H1 (cell line): ENCODE results near the gene DBNDD2. TPM values are rescaled to one million over a fixed set of nuclear protein-coding genes. Genes with fewer than 3 reads are reported as not detected.
A peak's percentile ranks its signal among the peaks of the same experiment; 100 is the strongest.

Experiments used
- CTCF ChIA-PET: fragments of 300-600 bp; sonication (Branson Sonifier 250); formaldehyde crosslinking; loops from one replicate; lab custom pipeline; 2021; ENCODE audit not compliant: partially characterized antibody; lab: Charles Lee
- POLR2A ChIA-PET: fragments of 300-600 bp; sonication (Branson Sonifier 250); formaldehyde crosslinking; loops from one replicate; lab custom pipeline; 2021; ENCODE audit warnings: inconsistent platforms; ENCODE audit not compliant: partially characterized antibody; lab: Charles Lee
- DNase-seq, 2 experiments: peaks; one replicate each; pipeline versions ENCODE4 v3.0.0 to v3.0.0-alpha.2; 2010 to 2022; ENCODE audit warnings: low spot score in 2 of 2, low read depth in 1 of 2, mixed read lengths in 1 of 2
- FAIRE-seq: peaks from 2 replicates; lab custom pipeline; 2011; peaks lifted over from hg19 to GRCh38; lab: Jason Lieb, UNC
- H2AFZ ChIP-seq: 2 replicates; pipeline ENCODE4 v1.8.1; 2012; ENCODE audit warnings: low read length, inconsistent platforms
- H2AK5ac ChIP-seq: 2 replicates; pipeline ENCODE4 v1.6.1; 2013; ENCODE audit warnings: low read depth, low read length
- H2BK120ac ChIP-seq: replicated peaks from 2 replicates; pipeline ENCODE3; 2013; ENCODE audit warnings: low read depth, low read length, inconsistent platforms
- H2BK12ac ChIP-seq: 2 replicates; pipeline ENCODE4 v1.6.1; 2013; ENCODE audit warnings: low read depth, low read length
- H2BK15ac ChIP-seq: 2 replicates; pipeline ENCODE4 v1.6.1; 2013; ENCODE audit warnings: low read length
- H2BK20ac ChIP-seq: 2 replicates; pipeline ENCODE4 v1.6.1; 2013; ENCODE audit warnings: low read length
- H2BK5ac ChIP-seq: 2 replicates; pipeline ENCODE4 v1.6.1; 2013; ENCODE audit warnings: low read depth, low read length
- H3K14ac ChIP-seq: 2 replicates; pipeline ENCODE4 v1.6.1; 2013; ENCODE audit warnings: inconsistent platforms; ENCODE audit not compliant: insufficient read length
- H3K18ac ChIP-seq: 2 replicates; pipeline ENCODE4 v1.6.1; 2013; ENCODE audit warnings: low read length; ENCODE audit errors: extremely low read depth
- H3K23ac ChIP-seq: 2 replicates; pipeline ENCODE4 v1.6.1; 2013; ENCODE audit warnings: inconsistent platforms; ENCODE audit not compliant: insufficient read length
- H3K23me2 ChIP-seq: 2 replicates; pipeline ENCODE4 v1.6.1; 2013; ENCODE audit warnings: low read depth, low read length
- H3K27ac ChIP-seq: 2 replicates; pipeline ENCODE4 v1.6.1; 2011; ENCODE audit warnings: low read depth, low read length, inconsistent platforms
- H3K27me3 ChIP-seq, 4 experiments: replicated peaks in 1 of 4; 1 replicate in 1 of 4; 2 replicates in 3 of 4; pipeline versions ENCODE4 v1.6.1 to v1.8.1; 2011 to 2013; ENCODE audit warnings: low read length in 3 of 4, mild to moderate bottlenecking in 3 of 4, inconsistent platforms in 2 of 4, mixed read lengths in 2 of 4, moderate library complexity in 1 of 4; ENCODE audit not compliant: control insufficient read depth in 3 of 4, insufficient read depth in 3 of 4; ENCODE audit errors: extremely low read depth in 1 of 4
- H3K36me3 ChIP-seq, 4 experiments: 2 replicates each; pipeline versions ENCODE4 v1.6.1 to v1.8.1; 2011 to 2013; ENCODE audit warnings: mild to moderate bottlenecking in 4 of 4, low read length in 3 of 4, moderate library complexity in 2 of 4, control low read depth in 1 of 4, inconsistent platforms in 1 of 4; ENCODE audit not compliant: insufficient read depth in 4 of 4, control insufficient read depth in 2 of 4
- H3K4ac ChIP-seq: replicated peaks from 2 replicates; pipeline ENCODE3; 2013; ENCODE audit warnings: low read length, low read depth, mixed read lengths, inconsistent platforms; ENCODE audit not compliant: insufficient read length
- H3K4me1 ChIP-seq, 4 experiments: replicated peaks in 1 of 4; 1 replicate in 1 of 4; 2 replicates in 3 of 4; pipeline versions ENCODE4 v1.6.1 to v1.8.1; 2011 to 2013; ENCODE audit warnings: low read length in 3 of 4, inconsistent platforms in 2 of 4, mixed read lengths in 1 of 4; ENCODE audit not compliant: insufficient read depth in 4 of 4, control insufficient read depth in 3 of 4
- H3K4me2 ChIP-seq, 2 experiments: 2 replicates each; pipeline versions ENCODE4 v1.6.1 to v1.8.1; 2011 to 2013; ENCODE audit warnings: low read depth in 2 of 2, low read length in 2 of 2, control low read depth in 1 of 2, inconsistent platforms in 1 of 2, mild to moderate bottlenecking in 1 of 2; ENCODE audit not compliant: insufficient read depth in 1 of 2
- H3K4me3 ChIP-seq, 4 experiments: fragments of 200-600, 300-600 bp in 1 of 4; sonication (generic), shearing (Covaris generic), sonication (Bioruptor Twin) in 1 of 4; 2 replicates each; pipeline versions ENCODE4 v1.5.1 to v1.8.1; 2011 to 2016; ENCODE audit warnings: low read length in 4 of 4, low read depth in 3 of 4, control low read depth in 2 of 4, inconsistent platforms in 2 of 4, mild to moderate bottlenecking in 2 of 4, mixed read lengths in 1 of 4, moderate library complexity in 1 of 4; ENCODE audit not compliant: insufficient read depth in 2 of 4; ENCODE audit errors: extremely low read depth in 1 of 4
- H3K56ac ChIP-seq: replicated peaks from 2 replicates; pipeline ENCODE3; 2013; ENCODE audit warnings: low read depth, mild to moderate bottlenecking, mixed read lengths, low read length, inconsistent platforms; ENCODE audit not compliant: insufficient read length
- H3K79me1 ChIP-seq: 2 replicates; pipeline ENCODE4 v1.6.1; 2013; ENCODE audit warnings: low read depth, low read length, control low read depth
- H3K79me2 ChIP-seq, 2 experiments: 2 replicates each; pipeline versions ENCODE4 v1.6.1 to v1.8.1; 2012 to 2013; ENCODE audit warnings: low read length in 2 of 2, mild to moderate bottlenecking in 2 of 2, inconsistent platforms in 1 of 2; ENCODE audit not compliant: insufficient read depth in 2 of 2, control insufficient read depth in 1 of 2
- H3K9ac ChIP-seq, 4 experiments: replicated peaks in 1 of 4; 1 replicate in 1 of 4; 2 replicates in 3 of 4; pipeline versions ENCODE4 v1.6.1 to v1.8.1; 2011 to 2013; ENCODE audit warnings: low read depth in 3 of 4, low read length in 3 of 4, control low read depth in 2 of 4, mild to moderate bottlenecking in 2 of 4, moderate library complexity in 2 of 4, inconsistent platforms in 1 of 4; ENCODE audit errors: extremely low read depth in 1 of 4
- H3K9me3 ChIP-seq, 2 experiments: 2 replicates each; pipeline versions ENCODE4 v1.6.1 to v1.8.1; 2012 to 2013; ENCODE audit warnings: mild to moderate bottlenecking in 2 of 2, moderate library complexity in 2 of 2, control low read depth in 1 of 2, inconsistent platforms in 1 of 2, low read depth in 1 of 2, low read length in 1 of 2, mixed read lengths in 1 of 2; ENCODE audit not compliant: insufficient read depth in 2 of 2
- H4K20me1 ChIP-seq, 2 experiments: replicated peaks in 1 of 2; 2 replicates each; pipeline versions ENCODE3 to v1.8.1; 2011 to 2013; ENCODE audit warnings: inconsistent platforms in 2 of 2, low read length in 2 of 2, mild to moderate bottlenecking in 1 of 2; ENCODE audit not compliant: insufficient read depth in 2 of 2, control insufficient read depth in 1 of 2
- H4K5ac ChIP-seq: 2 replicates; pipeline ENCODE4 v1.6.1; 2013; ENCODE audit warnings: low read length, low read depth, mixed read lengths, inconsistent platforms; ENCODE audit not compliant: insufficient read length
- H4K8ac ChIP-seq: 2 replicates; pipeline ENCODE4 v1.8.0; 2013; ENCODE audit warnings: mild to moderate bottlenecking, moderate library complexity, low read length, inconsistent platforms; ENCODE audit not compliant: insufficient read depth; ENCODE audit errors: extremely low read depth
- H4K91ac ChIP-seq: replicated peaks from 2 replicates; pipeline ENCODE3; 2013; ENCODE audit warnings: low read length, mixed read lengths, inconsistent platforms; ENCODE audit not compliant: insufficient read length
- CBX8 ChIP-seq: fragments of 300-800, 300-1000 bp; sonication (generic); IDR thresholded peaks from 2 replicates; pipeline ENCODE4 v1.7.1; 2016; ENCODE audit warnings: low read depth, low read length, borderline replicate concordance
- CEBPB ChIP-seq: IDR thresholded peaks from 2 replicates; pipeline ENCODE4 v1.6.1; 2012; ENCODE audit warnings: low read depth, low read length
- EGR1 ChIP-seq: IDR thresholded peaks from 2 replicates; pipeline ENCODE4 v1.6.1; 2011; ENCODE audit warnings: low read depth, low read length, borderline replicate concordance
- NRF1 ChIP-seq: IDR thresholded peaks from 2 replicates; pipeline ENCODE4 v1.6.1; 2011; ENCODE audit warnings: mild to moderate bottlenecking, low read depth, low read length, improper control_type of control experiment
- POLR2AphosphoS5 ChIP-seq: IDR thresholded peaks from 2 replicates; pipeline ENCODE4 v1.6.1; 2011; ENCODE audit warnings: low read depth, low read length
- RAD21 ChIP-seq, 2 experiments: IDR thresholded peaks in 1 of 2; conservative IDR thresholded peaks in 1 of 2; 2 replicates each; pipeline ENCODE4 v1.6.1; 2011; ENCODE audit warnings: low read depth in 2 of 2, low read length in 2 of 2, improper control_type of control experiment in 1 of 2, inconsistent platforms in 1 of 2, mild to moderate bottlenecking in 1 of 2, moderate library complexity in 1 of 2
- TAF1 ChIP-seq: IDR thresholded peaks from 2 replicates; pipeline ENCODE4 v1.6.1; 2011; ENCODE audit warnings: mild to moderate bottlenecking, low read depth, low read length
- WGBS, 2 experiments: shearing (Covaris generic) in 1 of 2; methylation state at CpG; one replicate each; pipeline versions ENCODE4 v1.1.6 to v1.1.7; 2013 to 2015; ENCODE audit warnings: low lambda C conversion rate in 2 of 2, mixed read lengths in 2 of 2, inconsistent platforms in 1 of 2, low coverage in 1 of 2, missing lambda C conversion rate in 1 of 2; ENCODE audit not compliant: insufficient replicate concordance in 2 of 2, insufficient coverage in 1 of 2, insufficient read length in 1 of 2; ENCODE audit errors: extremely low coverage in 1 of 2, missing lambda C conversion rate in 1 of 2; 5-methylcytosine and 5-hydroxymethylcytosine counted together
- polyA plus RNA-seq, 7 experiments: library from polyadenylated mRNA; depleted of rRNA in 3 of 7; stranded (reverse) in 5 of 7; unstranded in 2 of 7; fragments of >200 nt in 5 of 7; fragments of 200-250 nt in 2 of 7; gene quantifications; 1 replicate in 5 of 7; 2 replicates in 1 of 7; 4 replicates in 1 of 7; pipeline versions ENCODE4 v1.2.1 to v1.2.3, GENCODE V29; 2011 to 2013; ENCODE audit warnings: missing spikeins in 2 of 7, mixed read lengths in 2 of 7
- total RNA-seq: library from RNA; stranded (reverse); fragmentation: NEBNext Ultra II Directional; extraction: Animal tissue kit (Norgen Biotek cat#: 25700); gene quantifications from 2 replicates; pipeline ENCODE4 v1.2.1, GENCODE V29; 2021
- TF ChIP-seq, protein P1 (sequence below), 3 experiments: IDR thresholded peaks; 1 replicate in 2 of 3; 2 replicates in 1 of 3; pipeline versions ENCODE4 v1.5.1 to v1.6.1; 2011; ENCODE audit warnings: low read length in 3 of 3, mild to moderate bottlenecking in 3 of 3, inconsistent platforms in 2 of 3, low read depth in 1 of 3, moderate library complexity in 1 of 3; ENCODE audit not compliant: insufficient read depth in 1 of 3; ENCODE audit errors: control extremely low read depth in 1 of 3
- TF ChIP-seq, protein P2 (sequence below): IDR thresholded peaks from 2 replicates; pipeline ENCODE4 v1.6.1; 2012; ENCODE audit warnings: inconsistent platforms

DBNDD2 gene
- total and polyA plus RNA-seq, 2 of the 8 experiments (the other 6 are each of a cell fraction or from before 2014, with no cell fraction given): 55.8 to 96.3 TPM

DNA sequence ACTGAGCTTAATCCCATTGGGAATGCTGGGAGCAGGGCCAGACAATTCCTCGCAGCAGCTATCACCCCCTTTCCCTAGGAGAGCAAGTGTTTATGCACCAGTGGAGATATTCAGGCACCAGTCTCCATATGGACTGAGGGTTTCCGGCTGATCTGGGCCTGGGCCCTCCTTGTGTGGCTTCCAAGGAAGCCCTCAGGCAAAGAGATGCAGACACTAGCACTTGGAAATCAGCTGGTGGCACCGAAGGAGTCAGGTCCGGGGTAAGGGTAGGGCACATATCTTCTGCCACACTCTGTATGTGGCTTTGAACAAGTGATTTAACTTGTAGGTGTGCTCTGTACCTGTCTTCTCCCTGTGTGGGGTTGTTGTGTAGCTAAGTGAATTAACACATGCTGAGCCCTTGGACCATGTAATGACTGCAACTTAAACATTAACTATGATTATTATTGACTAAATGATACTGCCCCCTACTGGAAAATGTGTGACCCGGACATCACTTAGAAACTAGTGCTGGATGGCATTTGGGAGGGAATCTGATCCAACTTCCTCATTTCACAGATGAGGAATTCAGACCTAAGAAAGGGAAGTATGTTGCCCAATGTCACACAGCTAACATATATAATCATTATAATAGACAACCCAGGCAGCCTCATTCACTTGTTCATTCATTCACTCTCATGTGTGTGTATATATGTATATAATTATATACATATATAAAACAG is 42.2 kb downstream of the DBNDD2 start:
- H3K14ac ChIP-seq: no peak overlapping the region
- H4K8ac ChIP-seq: no peak overlapping the region
- H3K79me2 ChIP-seq: no peaks in the 10 kb centered on the region
- no peak overlapping the region for H3K56ac ChIP-seq
- no peak overlapping the region for H3K4me2 ChIP-seq
- CTCF ChIA-PET: interaction anchor here (0.6 to 16.4 kb wide), 50 partner anchors 12 to 637 kb away, joined by 3 to 317 read pairs (median 4); partner anchors contain the start of genes MATN4, RBPJL, SYS1 and WFDC2
- FAIRE-seq (no peak), DNase-seq (no peak)
- H2BK20ac ChIP-seq: no peak overlapping the region
- no peak overlapping the region for H3K9ac ChIP-seq
- H3K18ac ChIP-seq: no peak overlapping the region
- no peak overlapping the region for H3K27ac ChIP-seq
- H3K79me1 ChIP-seq: no peaks in the 10 kb centered on the region
- H3K4ac ChIP-seq: no peak overlapping the region
- no peak overlapping the region for H2BK5ac ChIP-seq
- no peak overlapping the region for H2BK12ac ChIP-seq
- no peak overlapping the region for H2AK5ac ChIP-seq
- 68% methylated on average over 5 of the region's 5 CpGs; no CpG with 5 or more reads in 1 of the 2 experiments for WGBS, 2 experiments
- no peaks in the 10 kb centered on the region for H3K36me3 ChIP-seq
- no peak overlapping the region for H2BK120ac ChIP-seq
- H3K27me3 ChIP-seq: no peaks in the 10 kb centered on the region
- no peak overlapping the region for H3K23ac ChIP-seq
- H4K5ac ChIP-seq: no peak overlapping the region
- no peak overlapping the region for H3K4me3 ChIP-seq
- H3K23me2 ChIP-seq: no peaks in the 10 kb centered on the region
- TF ChIP-seq, protein P1, sequence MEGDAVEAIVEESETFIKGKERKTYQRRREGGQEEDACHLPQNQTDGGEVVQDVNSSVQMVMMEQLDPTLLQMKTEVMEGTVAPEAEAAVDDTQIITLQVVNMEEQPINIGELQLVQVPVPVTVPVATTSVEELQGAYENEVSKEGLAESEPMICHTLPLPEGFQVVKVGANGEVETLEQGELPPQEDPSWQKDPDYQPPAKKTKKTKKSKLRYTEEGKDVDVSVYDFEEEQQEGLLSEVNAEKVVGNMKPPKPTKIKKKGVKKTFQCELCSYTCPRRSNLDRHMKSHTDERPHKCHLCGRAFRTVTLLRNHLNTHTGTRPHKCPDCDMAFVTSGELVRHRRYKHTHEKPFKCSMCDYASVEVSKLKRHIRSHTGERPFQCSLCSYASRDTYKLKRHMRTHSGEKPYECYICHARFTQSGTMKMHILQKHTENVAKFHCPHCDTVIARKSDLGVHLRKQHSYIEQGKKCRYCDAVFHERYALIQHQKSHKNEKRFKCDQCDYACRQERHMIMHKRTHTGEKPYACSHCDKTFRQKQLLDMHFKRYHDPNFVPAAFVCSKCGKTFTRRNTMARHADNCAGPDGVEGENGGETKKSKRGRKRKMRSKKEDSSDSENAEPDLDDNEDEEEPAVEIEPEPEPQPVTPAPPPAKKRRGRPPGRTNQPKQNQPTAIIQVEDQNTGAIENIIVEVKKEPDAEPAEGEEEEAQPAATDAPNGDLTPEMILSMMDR (IDR thresholded peaks at IDR 0.05; ENCODE audit: control extremely low read depth in 1 of 3, insufficient read depth in 1 of 3, low read depth in 1 of 3, low read length in 3 of 3): peak in 2 of 3 experiments; percentile 56 to 73; a peak in 3 of 4 replicates
- TF ChIP-seq, protein P2, sequence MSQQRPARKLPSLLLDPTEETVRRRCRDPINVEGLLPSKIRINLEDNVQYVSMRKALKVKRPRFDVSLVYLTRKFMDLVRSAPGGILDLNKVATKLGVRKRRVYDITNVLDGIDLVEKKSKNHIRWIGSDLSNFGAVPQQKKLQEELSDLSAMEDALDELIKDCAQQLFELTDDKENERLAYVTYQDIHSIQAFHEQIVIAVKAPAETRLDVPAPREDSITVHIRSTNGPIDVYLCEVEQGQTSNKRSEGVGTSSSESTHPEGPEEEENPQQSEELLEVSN: 0 out of 2 replicates have a peak, but pooled peaks have one; percentile 28
- TF ChIP-seq RAD21 (IDR thresholded peaks at IDR 0.05 in 1 of 2, conservative IDR thresholded peaks at IDR 0.05 in 1 of 2; ENCODE audit: low read depth in 2 of 2, low read length in 2 of 2) (peak; percentile 43 to 49), CEBPB (peak; percentile 59), POLR2AphosphoS5 (no peak), CBX8 (no peak), TAF1 (no peak), EGR1 (no peak), NRF1 (no peak)
- TF ChIP-seq, all 59 proteins: peak for 4
- H4K20me1 ChIP-seq: no peaks in the 10 kb centered on the region
- H3K9me3 ChIP-seq: no peaks in the 10 kb centered on the region
- no peaks in the 10 kb centered on the region; a peak in 1 of 7 replicates for H3K4me1 ChIP-seq
- no peak overlapping the region for H4K91ac ChIP-seq
- no peak overlapping the region for H2AFZ ChIP-seq
- peak overlapping the region; percentile 96; the same call in 1 of the 2 replicates for H2BK15ac ChIP-seq
- POLR2A ChIA-PET: interaction anchor here (0.9 to 1.7 kb wide), 5 partner anchors 11 to 342 kb away, joined by 3 to 5 read pairs (median 3); partner anchors contain the start of gene WFDC2
